AG09309 (cell line): ENCODE results near the gene PRR12.
A peak's percentile ranks its signal among the peaks of the same experiment; 100 is the strongest.

ENCODE experiments used
- DNase-seq: peaks from one replicate; pipeline ENCODE4 v3.0.0-alpha.2; 2010; ENCODE audit warnings: low read depth
- H3K4me3 ChIP-seq: 2 replicates; pipeline ENCODE4 v1.5.1; 2011; ENCODE audit warnings: mild to moderate bottlenecking, low read depth, low read length, moderate library complexity; ENCODE audit not compliant: control insufficient read depth
- CTCF ChIP-seq: IDR thresholded peaks from 2 replicates; pipeline ENCODE4 v1.5.1; 2011; ENCODE audit warnings: mild to moderate bottlenecking, low read depth, low read length, inconsistent platforms; ENCODE audit not compliant: insufficient read depth, control insufficient read depth; ENCODE audit errors: missing control alignments

The PRR12 gene

GRCh38 chr19:49549045-49549444 is 41.9 kb upstream of the PRR12 start:
- DNase-seq: no peak
- H3K4me3 ChIP-seq: no peak overlapping the region
- TF ChIP-seq CTCF: no peak

GRCh38 chr19:49551531-49551930 is 39.5 kb upstream of the PRR12 start:
- no peak for TF ChIP-seq CTCF
- no peak overlapping the region for H3K4me3 ChIP-seq
- no peak for DNase-seq

GRCh38 chr19:49552749-49553148 is 38.2 kb upstream of the PRR12 start:
- no peak for TF ChIP-seq CTCF
- no peak overlapping the region for H3K4me3 ChIP-seq
- no peak for DNase-seq

GRCh38 chr19:49553451-49554271 is 37.3 kb upstream of the PRR12 start:
- peak; percentile 52 for DNase-seq
- no peak for TF ChIP-seq CTCF
- no peak overlapping the region for H3K4me3 ChIP-seq

GRCh38 chr19:49554701-49555181 is 36.2 kb upstream of the PRR12 start:
- no peak for TF ChIP-seq CTCF
- DNase-seq: no peak
- no peak overlapping the region for H3K4me3 ChIP-seq

GRCh38 chr19:49555600-49556411 is 35.2 kb upstream of the PRR12 start:
- no peak for DNase-seq
- TF ChIP-seq CTCF: no peak
- no peak overlapping the region for H3K4me3 ChIP-seq
